ENCODE results near the gene FOXJ3.

The FOXJ3 gene

GRCh38 chr1:42170779-42171621 lies 164.0 kb downstream of the FOXJ3 start:
- TF ChIP-seq, protein P1, sequence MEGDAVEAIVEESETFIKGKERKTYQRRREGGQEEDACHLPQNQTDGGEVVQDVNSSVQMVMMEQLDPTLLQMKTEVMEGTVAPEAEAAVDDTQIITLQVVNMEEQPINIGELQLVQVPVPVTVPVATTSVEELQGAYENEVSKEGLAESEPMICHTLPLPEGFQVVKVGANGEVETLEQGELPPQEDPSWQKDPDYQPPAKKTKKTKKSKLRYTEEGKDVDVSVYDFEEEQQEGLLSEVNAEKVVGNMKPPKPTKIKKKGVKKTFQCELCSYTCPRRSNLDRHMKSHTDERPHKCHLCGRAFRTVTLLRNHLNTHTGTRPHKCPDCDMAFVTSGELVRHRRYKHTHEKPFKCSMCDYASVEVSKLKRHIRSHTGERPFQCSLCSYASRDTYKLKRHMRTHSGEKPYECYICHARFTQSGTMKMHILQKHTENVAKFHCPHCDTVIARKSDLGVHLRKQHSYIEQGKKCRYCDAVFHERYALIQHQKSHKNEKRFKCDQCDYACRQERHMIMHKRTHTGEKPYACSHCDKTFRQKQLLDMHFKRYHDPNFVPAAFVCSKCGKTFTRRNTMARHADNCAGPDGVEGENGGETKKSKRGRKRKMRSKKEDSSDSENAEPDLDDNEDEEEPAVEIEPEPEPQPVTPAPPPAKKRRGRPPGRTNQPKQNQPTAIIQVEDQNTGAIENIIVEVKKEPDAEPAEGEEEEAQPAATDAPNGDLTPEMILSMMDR (IDR thresholded peaks at IDR 0.05; ENCODE audit: insufficient read depth, low read depth, low read length, missing control alignments), result no peak
- no peak for DNase-seq (ENCODE audit: low read depth)

DNA sequence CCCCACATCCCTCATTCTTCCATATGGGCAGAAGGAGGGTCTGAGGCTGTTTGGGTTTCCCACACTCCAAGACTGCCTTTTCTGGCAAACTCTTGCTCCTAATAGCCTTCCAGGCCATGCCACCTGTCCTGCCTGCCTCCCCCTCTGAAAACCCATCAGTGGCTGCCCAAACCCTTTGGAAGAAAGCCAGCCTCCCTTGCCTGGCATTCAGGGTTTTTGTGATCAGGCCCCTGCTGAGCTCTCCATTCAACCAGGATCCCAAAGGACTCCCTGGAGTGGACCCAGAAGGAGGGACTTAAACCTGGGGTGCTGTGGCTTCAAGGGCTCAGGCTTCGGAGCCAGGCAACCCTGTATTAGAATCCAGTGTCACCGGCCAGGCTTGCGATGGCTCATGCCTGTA lies 166.3 kb downstream of the FOXJ3 start:
- DNase-seq (ENCODE audit: low read depth), result no peak
- TF ChIP-seq, protein P1 (IDR thresholded peaks at IDR 0.05; ENCODE audit: insufficient read depth, low read depth, low read length, missing control alignments), result no peak
- no peak overlapping the region for H3K4me3 ChIP-seq (ENCODE audit: low read length)

More at GRCh38 chr1:42170779-42171621, 164.0 kb downstream of the FOXJ3 start:
- H3K4me3 ChIP-seq (ENCODE audit: low read length), result no peak overlapping the region

GRCh38 chr1:42168391-42168670 lies 166.7 kb downstream of the FOXJ3 start:
- H3K4me3 ChIP-seq (ENCODE audit: low read length), result no peak overlapping the region
- TF ChIP-seq, protein P1 (IDR thresholded peaks at IDR 0.05; ENCODE audit: insufficient read depth, low read depth, low read length, missing control alignments), result no peak
- no peak for DNase-seq (ENCODE audit: low read depth)

DNA sequence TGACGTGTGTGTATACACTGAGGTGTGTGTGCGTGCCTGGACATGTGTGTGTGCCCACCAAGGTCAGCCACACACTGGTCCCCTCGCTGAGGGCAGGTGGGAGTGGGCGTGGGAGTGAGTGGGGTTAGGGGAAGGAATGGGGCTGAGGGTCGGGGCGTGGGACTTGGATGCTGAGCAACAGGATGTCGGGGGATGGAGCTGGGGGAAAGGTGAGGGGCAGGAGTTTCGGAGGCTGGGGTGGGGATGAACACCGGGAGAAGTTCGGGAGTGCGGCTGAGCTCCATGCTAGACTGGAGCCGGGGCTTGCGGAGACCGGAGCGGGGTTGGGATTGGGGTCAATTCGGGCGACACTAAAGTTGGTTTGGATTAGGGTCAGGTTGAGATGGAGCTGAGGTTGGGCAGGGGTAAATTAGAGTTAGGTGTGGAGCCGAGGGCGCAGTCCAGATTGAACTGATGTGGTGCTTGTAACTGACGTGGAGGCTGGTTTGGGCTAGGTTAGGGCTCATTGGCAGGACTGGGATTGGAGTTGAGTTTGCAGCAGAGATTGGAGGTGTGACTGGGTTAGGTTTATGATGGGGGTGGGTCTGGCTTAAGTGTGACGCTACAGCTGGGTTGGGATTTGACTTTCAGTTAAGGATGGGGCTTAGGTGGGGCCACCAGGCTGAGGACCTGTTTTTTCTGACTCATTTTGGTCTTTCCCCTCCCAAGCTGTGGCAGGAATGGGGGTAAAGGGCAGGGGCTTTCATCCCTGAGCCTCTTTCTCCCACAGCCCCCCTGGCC lies 167.2 kb downstream of the FOXJ3 start:
- TF ChIP-seq, protein P1 (IDR thresholded peaks at IDR 0.05; ENCODE audit: insufficient read depth, low read depth, low read length, missing control alignments), result no peak
- no peak for DNase-seq (ENCODE audit: low read depth)
- H3K4me3 ChIP-seq (ENCODE audit: low read length), result no peak overlapping the region

- DNase-seq (ENCODE audit: low read depth), result peak; percentile 96
- no peak overlapping the region for H3K4me3 ChIP-seq (ENCODE audit: low read length)
- TF ChIP-seq, protein P1 (IDR thresholded peaks at IDR 0.05; ENCODE audit: insufficient read depth, low read depth, low read length, missing control alignments), result no peak
Measured at GRCh38 chr1:42165511-42166210, 169.4 kb downstream of the FOXJ3 start.

DNA sequence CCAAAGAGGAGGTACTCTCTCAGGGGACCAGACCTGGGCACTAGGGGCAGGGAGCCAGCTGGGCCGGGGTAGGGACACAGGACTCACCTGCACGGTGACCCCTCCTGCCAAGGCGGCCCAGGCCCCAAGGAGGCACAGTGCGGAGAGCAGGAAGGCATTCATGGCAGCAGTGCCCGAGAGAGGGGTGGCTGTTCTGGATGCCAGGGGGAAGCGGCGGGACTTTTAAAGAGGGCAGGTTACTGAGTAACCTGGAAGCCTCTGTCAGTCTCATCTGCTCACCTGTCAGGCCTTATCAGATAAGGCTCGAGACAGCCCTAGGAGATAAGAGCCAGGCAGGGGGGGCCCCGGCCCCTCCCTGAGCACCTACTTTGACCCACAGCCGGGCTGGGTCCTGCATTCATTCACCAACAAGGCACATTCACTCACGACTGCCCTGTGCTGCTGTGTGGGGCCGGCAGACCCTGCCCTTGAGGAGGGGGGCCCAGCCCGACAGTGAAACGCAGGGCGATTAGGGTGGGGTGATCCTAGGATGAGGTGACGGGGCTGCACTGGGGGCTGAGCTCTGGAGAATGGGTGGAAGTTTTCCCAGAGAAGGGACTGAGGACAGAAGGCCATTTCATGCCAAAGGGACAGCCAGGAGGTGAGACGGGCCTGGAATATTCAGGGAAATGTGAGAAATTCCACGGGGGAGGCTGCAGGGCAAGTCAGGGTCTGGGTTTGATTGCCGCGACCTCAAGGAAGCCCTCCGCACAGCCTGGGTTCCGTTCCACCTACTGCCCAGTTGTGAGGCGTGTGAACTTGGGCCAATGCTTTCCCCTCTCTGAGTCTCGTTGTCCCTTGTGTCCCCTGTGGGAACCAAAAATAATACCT lies 170.2 kb downstream of the FOXJ3 start, which contains the start of gene GUCA2A:
TSS of gene GUCA2A (minus strand) at position 195 of the 870 bp plus-strand sequence. CDS start at position 162, 33 bp downstream.
- H3K4me3 ChIP-seq (ENCODE audit: low read length), result no peak within 1 kb of the TSS
- DNase-seq (ENCODE audit: low read depth), result no peak
- TF ChIP-seq, protein P1 (IDR thresholded peaks at IDR 0.05; ENCODE audit: insufficient read depth, low read depth, low read length, missing control alignments), result no peak

Measured in epithelial cell of esophagus (primary cell).